ENCODE results near the gene GTF3C6.

The GTF3C6 gene

GRCh38 chr6:110958329-110959192, at the start of gene GTF3C6:
GTF3C6 (plus strand) TSS chr6:110958706; CDS start chr6:110958770, 64 bp downstream.
- TF ChIP-seq GATA1 (IDR thresholded peaks at IDR 0.05; ENCODE audit: low read depth, low read length) (no peak), POLR2A (IDR thresholded peaks at IDR 0.05; ENCODE audit: low read length) (peak; percentile 97)
- peak; percentile 94 to 95 for DNase-seq

- TF ChIP-seq POLR2A (IDR thresholded peaks at IDR 0.05; ENCODE audit: low read length) (no peak), GATA1 (IDR thresholded peaks at IDR 0.05; ENCODE audit: low read depth, low read length) (no peak)
These were observed 27.7 kb upstream of the GTF3C6 start for GRCh38 chr6:110930781-110931180.

DNA sequence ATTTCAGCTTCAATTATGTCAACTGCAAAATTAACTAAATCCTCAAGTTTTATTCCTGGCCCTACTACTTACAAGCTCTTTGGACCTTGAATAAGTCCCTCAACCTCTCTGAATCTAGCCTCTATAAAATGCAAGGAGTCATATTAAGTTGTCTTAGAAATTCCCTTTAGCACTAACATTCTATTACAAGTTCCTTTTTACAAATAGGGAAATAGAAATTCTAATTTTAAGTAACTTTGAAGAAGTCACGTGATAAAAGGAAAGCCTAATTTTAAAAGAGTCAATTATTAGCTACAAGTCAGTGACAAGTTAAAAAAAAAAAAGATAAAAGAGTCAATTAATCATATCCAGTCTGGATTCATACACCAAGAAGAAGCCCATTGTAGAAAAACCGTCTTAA, 24.6 kb upstream of the GTF3C6 start:
- no peak for TF ChIP-seq GATA1 (IDR thresholded peaks at IDR 0.05; ENCODE audit: low read depth, low read length)
- no peak for TF ChIP-seq POLR2A (IDR thresholded peaks at IDR 0.05; ENCODE audit: low read length)
- DNase-seq, result no peak

More at GRCh38 chr6:110930781-110931180, 27.7 kb upstream of the GTF3C6 start:
- no peak for DNase-seq

DNA sequence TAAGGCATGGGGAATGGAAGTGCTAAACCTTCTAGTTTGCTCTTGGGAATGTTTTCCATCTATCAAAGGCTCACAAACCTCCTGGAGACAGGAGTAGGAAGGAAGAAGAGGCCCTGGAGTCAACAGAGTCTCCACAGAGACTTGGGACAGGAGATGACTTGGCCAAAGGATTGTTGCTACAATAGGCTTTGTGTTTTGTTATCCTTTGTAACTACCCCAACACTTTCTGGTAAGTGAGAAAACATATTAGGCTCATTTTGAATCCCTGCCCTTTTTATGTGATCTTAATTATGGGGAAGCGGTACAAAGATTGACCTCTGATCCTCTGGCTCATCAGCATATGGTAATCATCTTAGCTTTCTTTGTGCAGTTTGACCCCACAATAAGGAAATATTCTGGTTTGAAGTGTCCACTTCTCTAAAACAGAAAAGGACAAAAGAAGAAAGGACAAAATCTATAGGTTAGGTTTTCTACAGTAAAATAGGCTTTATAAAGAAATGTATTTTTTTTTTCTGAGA, 24.1 kb upstream of the GTF3C6 start:
- no peak for TF ChIP-seq POLR2A (IDR thresholded peaks at IDR 0.05; ENCODE audit: low read length)
- no peak for TF ChIP-seq GATA1 (IDR thresholded peaks at IDR 0.05; ENCODE audit: low read depth, low read length)
- DNase-seq, result no peak

DNA sequence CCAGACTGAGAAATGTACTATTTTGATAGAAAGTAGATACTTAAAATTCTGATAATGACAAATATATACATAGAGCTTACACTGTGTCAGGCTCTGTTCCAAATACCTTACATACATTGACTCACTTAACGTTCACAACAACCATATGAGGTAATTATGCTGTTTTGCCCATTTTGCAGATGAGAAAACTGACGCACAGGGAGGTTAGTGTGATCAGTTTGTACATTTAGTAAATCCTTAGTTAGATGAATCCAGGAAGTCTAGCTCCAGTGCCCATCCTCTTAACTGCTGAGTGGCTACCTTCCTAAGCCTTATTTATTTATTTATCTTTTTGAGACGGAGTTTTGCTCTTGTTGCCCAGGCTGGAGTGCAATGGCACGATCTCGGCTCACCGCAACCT, 23.3 kb upstream of the GTF3C6 start:
- DNase-seq, result no peak
- TF ChIP-seq GATA1 (IDR thresholded peaks at IDR 0.05; ENCODE audit: low read depth, low read length) (no peak), POLR2A (IDR thresholded peaks at IDR 0.05; ENCODE audit: low read length) (no peak)

DNA sequence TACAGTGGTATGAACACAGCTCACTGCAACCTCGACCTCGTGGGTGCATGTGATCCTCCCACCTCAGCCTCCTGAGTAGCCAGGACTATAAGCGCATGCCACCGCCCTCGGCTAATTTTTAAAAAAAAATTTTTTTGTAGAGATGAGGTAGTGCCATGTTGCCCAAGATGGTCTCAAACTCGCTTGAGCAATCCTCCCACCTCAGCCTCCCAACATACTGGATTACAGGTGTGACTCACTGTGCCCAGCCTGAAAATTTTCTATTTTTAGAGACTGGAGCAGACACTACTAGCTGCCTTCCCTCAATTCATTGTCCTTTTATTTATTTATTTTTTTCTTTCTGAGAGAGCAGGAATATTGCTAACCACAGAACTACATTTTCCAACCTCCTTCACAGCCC, 20.3 kb upstream of the GTF3C6 start:
- no peak for DNase-seq
- TF ChIP-seq POLR2A (IDR thresholded peaks at IDR 0.05; ENCODE audit: low read length) (no peak), GATA1 (IDR thresholded peaks at IDR 0.05; ENCODE audit: low read depth, low read length) (no peak)

DNA sequence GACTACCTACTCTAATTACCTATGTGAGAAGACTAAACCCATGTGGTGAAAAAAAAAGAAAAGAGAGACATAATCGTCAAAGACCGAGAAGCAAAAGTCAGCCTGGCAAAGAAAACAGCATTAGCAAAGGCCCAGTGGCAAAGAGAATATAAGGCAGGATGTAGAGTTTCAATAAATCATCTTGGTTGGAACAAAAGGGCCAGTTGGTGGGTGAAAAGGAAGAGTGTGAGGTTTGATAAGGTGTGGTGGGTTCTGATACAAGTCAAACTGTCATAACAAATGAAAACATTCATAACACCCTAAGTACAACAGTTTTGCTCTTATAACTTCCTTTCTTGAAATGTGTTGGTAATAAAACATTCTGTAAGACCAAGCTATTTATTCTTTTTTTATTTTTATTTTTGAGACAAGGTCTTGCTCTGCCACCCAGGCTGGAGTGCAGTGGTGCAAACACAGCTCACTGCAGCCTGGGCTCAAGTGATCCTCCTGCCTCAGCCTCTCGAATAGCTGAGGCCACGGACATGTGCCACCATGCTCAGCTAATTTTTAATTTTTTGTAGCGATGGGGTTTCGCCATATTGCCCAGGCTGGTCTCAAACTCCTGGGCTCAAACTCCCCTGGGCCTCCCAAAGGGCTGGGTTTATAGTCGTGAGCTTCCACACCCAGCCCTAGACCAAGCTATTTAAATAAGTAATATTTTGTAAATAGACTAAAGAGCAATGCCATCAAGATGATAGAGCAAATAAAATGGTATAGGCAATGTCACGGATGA, 18.9 kb upstream of the GTF3C6 start:
- peak in 1 of 2 experiments; percentile 26 for DNase-seq
- no peak for TF ChIP-seq GATA1 (IDR thresholded peaks at IDR 0.05; ENCODE audit: low read depth, low read length)
- TF ChIP-seq POLR2A (IDR thresholded peaks at IDR 0.05; ENCODE audit: low read length), result no peak

DNA sequence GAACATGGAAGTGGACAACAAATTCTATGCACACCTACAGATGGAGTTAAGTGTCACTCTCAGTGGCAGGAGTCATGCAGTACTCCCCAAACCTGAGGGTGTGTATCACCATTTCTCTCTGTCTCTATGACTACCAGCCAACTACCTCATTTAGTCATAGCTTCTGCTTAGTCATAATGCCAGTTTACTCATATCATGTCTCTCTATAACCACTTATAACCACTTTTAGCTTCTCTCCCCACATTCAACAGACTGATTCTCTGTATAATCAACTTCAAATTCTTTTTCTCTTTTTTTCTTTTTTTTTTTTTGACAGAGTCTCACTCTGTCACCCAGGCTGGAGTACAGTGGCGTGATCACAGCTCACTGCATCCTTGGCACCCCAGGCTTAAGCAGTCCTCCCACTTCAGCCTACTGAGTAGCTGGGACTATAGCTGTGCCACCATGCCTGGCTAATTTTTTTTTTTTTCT, 13.8 kb upstream of the GTF3C6 start:
- TF ChIP-seq POLR2A (IDR thresholded peaks at IDR 0.05; ENCODE audit: low read length) (peak; percentile 58), GATA1 (IDR thresholded peaks at IDR 0.05; ENCODE audit: low read depth, low read length) (no peak)
- DNase-seq, result peak; percentile 59 to 78

DNA sequence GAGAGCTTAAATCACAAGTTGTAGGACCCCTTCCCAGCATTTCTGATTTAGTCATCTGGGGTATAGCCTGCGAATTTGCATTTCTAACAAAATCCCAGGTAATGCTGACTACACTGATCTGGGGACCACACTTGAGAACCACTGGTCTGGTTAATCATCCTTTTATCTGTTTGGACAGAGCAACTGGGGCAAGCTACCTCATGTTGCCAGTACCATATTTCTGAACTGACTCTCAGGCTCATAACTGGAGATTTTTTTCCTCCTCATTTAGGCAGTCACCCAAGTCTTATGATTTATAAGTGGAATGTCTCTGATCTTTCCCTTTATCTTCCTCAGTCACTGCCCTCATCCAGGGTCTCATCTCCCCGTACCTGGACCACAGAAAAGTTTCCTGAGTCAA, 12.0 kb upstream of the GTF3C6 start:
- TF ChIP-seq POLR2A (IDR thresholded peaks at IDR 0.05; ENCODE audit: low read length) (no peak), GATA1 (IDR thresholded peaks at IDR 0.05; ENCODE audit: low read depth, low read length) (no peak)
- no peak for DNase-seq

DNA sequence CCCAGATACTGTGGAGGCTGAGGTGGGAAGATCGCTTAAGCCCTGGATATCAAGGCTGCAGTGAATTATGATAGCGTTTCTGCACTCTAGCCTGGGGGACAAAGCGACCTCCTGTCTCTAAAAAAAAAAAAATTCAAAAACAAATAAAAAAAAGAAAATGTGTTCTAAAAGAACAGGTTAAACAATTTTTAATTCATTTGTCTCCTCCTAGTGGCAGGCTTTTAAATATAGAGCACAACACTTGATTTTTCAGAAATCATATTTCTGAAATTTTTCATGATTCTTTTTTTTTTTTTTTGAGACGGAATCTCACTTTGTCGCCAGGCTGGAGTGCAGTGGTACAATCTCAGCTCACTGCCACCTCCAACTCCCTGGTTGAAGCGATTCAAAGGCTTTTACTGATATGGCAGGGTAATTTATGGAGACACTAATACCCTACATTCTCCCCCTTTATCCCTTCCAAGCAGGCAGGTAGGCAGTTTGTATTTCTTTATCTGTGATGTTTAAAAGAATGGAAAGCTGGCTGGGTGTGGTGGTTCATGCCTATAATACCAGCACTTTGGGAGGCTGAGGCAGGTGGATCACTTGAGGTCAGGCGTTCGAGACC, 8.7 kb upstream of the GTF3C6 start:
- DNase-seq, result peak; percentile 27 to 55
- TF ChIP-seq POLR2A (IDR thresholded peaks at IDR 0.05; ENCODE audit: low read length) (no peak), GATA1 (IDR thresholded peaks at IDR 0.05; ENCODE audit: low read depth, low read length) (no peak)

GRCh38 chr6:110950440-110950839, 8.1 kb upstream of the GTF3C6 start:
- DNase-seq, result no peak
- TF ChIP-seq POLR2A (IDR thresholded peaks at IDR 0.05; ENCODE audit: low read length) (no peak), GATA1 (IDR thresholded peaks at IDR 0.05; ENCODE audit: low read depth, low read length) (no peak)

DNA sequence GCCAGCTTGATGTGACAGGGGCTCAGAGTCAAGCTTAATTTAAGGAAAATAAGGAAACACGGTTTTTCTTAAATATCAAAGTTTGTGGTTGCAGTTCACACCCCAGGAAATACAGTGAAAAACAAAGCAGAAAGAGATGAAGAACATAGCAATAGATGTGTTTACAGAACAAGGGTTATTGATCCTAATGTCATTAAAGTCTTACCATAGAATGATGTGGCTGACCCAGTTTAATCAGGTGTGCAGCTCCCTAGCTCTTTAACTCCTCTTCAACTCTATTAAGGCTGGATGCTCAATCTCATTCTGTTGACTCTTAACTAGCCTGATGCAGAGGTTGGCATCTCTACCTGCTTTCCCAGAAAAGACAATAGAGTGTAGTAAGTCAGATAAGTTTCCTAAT, 7.5 kb upstream of the GTF3C6 start:
- TF ChIP-seq GATA1 (IDR thresholded peaks at IDR 0.05; ENCODE audit: low read depth, low read length) (no peak), POLR2A (IDR thresholded peaks at IDR 0.05; ENCODE audit: low read length) (no peak)
- DNase-seq, result no peak

- DNase-seq, result no peak
- TF ChIP-seq GATA1 (IDR thresholded peaks at IDR 0.05; ENCODE audit: low read depth, low read length) (no peak), POLR2A (IDR thresholded peaks at IDR 0.05; ENCODE audit: low read length) (no peak)
These were observed 6.3 kb upstream of the GTF3C6 start for GRCh38 chr6:110951986-110952794.
